UCSD-AML1 (cell line): Measurements from ENCODE around the gene CCDC198.

Experiments used
- DNase-seq: peaks from one replicate; lab custom pipeline; 2025; ENCODE audit not compliant: unreplicated experiment; lab: John Stamatoyannopoulos, UW

CCDC198 gene

GRCh38 chr14:57464008-57464730, 29.5 kb downstream of the CCDC198 start:
- no peak for DNase-seq

GRCh38 chr14:57462551-57462950, 31.1 kb downstream of the CCDC198 start:
- DNase-seq, result no peak

GRCh38 chr14:57461777-57462320, 31.8 kb downstream of the CCDC198 start:
- no peak for DNase-seq

GRCh38 chr14:57435923-57436322, 57.7 kb downstream of the CCDC198 start:
- no peak for DNase-seq

GRCh38 chr14:57420986-57421385, 72.7 kb downstream of the CCDC198 start:
- no peak for DNase-seq

GRCh38 chr14:57420033-57420432, 73.6 kb downstream of the CCDC198 start:
- no peak for DNase-seq
